PC-3 (cell line): ENCODE data around the gene DNAJB4. TPM values are rescaled to one million over a fixed set of nuclear protein-coding genes. Genes with fewer than 3 reads are reported as not detected.

Source experiments
- ATAC-seq: fragments of 200-7000 bp; cut with Tn5 transposase; 2 replicates; pipeline ENCODE4 v1.9.1; 2020; ENCODE audit warnings: mild to moderate bottlenecking, moderate library complexity
- BruUV-seq: library from RNA; stranded (reverse); fragments of 400-500 nt; replicated peaks from 2 replicates; lab custom pipeline; 2021; lab: Mats Ljungman, UMichigan
- CTCF ChIA-PET: fragments of 300-600 bp; sonication (Branson Sonifier 250); formaldehyde crosslinking; loops from one replicate; lab custom pipeline; 2022; ENCODE audit warnings: antibody characterized with exemption; lab: Charles Lee
- POLR2A ChIA-PET: fragments of 300-600 bp; sonication (Branson Sonifier 250); formaldehyde crosslinking; loops from one replicate; lab custom pipeline; 2022; ENCODE audit warnings: antibody characterized with exemption; ENCODE audit not compliant: unreplicated experiment; lab: Charles Lee
- DNase-seq: peaks from one replicate; pipeline ENCODE4 v3.0.0-alpha.2; 2015
- H2AFZ ChIP-seq: fragments of 300-600 bp; sonication (generic); 2 replicates; pipeline ENCODE4 v1.6.0; 2016; ENCODE audit warnings: antibody characterized with exemption, low read length
- H3F3A ChIP-seq: fragments of 300-600 bp; sonication (generic); one replicate; pipeline ENCODE4 v1.6.0; 2017; ENCODE audit warnings: antibody characterized with exemption, low read length, control low read depth, mild to moderate bottlenecking; ENCODE audit not compliant: unreplicated experiment
- H3K27ac ChIP-seq: fragments of 300-600 bp; sonication (generic); 2 replicates; pipeline ENCODE4 v1.5.1; 2016; ENCODE audit warnings: mild to moderate bottlenecking, low read length
- H3K27me3 ChIP-seq: fragments of 300-600 bp; sonication (generic); 2 replicates; pipeline ENCODE4 v1.6.1; 2016; ENCODE audit warnings: low read length, mixed read lengths
- H3K36me3 ChIP-seq: fragments of 300-600 bp; sonication (generic); 2 replicates; pipeline ENCODE4 v1.6.1; 2016; ENCODE audit warnings: low read depth, mixed run types, low read length, mixed read lengths
- H3K4me1 ChIP-seq: fragments of 300-600 bp; sonication (generic); 2 replicates; pipeline ENCODE4 v1.5.1; 2016; ENCODE audit warnings: low read length; ENCODE audit not compliant: insufficient read depth
- H3K4me2 ChIP-seq: fragments of 300-600 bp; sonication (generic); 2 replicates; pipeline ENCODE4 v1.6.0; 2016; ENCODE audit warnings: low read length
- H3K4me3 ChIP-seq: fragments of 300-600 bp; sonication (generic); 2 replicates; pipeline ENCODE4 v1.5.1; 2016; ENCODE audit warnings: mild to moderate bottlenecking, low read length, mixed read lengths
- H3K79me2 ChIP-seq: fragments of 300-600 bp; sonication (generic); 2 replicates; pipeline ENCODE4 v1.6.1; 2017; ENCODE audit warnings: low read length, mixed read lengths
- H3K9ac ChIP-seq: fragments of 300-600 bp; sonication (generic); 2 replicates; pipeline ENCODE4 v1.6.0; 2016; ENCODE audit warnings: mild to moderate bottlenecking, low read length
- H3K9me2 ChIP-seq: fragments of 300-600 bp; sonication (generic); replicated peaks from 2 replicates; pipeline ENCODE4 v1.6.1; 2016; ENCODE audit warnings: mixed run types, low read length, mixed read lengths
- H3K9me3 ChIP-seq: fragments of 300-600 bp; sonication (generic); 2 replicates; pipeline ENCODE4 v1.6.1; 2016; ENCODE audit warnings: low read length, mixed read lengths
- H4K20me1 ChIP-seq: fragments of 300-600 bp; sonication (generic); 2 replicates; pipeline ENCODE4 v1.6.1; 2016; ENCODE audit warnings: low read length, mixed read lengths
- CTCF ChIP-seq: fragments of 300-600 bp; sonication (generic); conservative IDR thresholded peaks from 2 replicates; pipeline ENCODE4 v1.5.1; 2017; ENCODE audit warnings: antibody characterized with exemption, low read depth, mild to moderate bottlenecking, low read length
- EZH2 ChIP-seq: fragments of 300-600 bp; sonication (generic); IDR thresholded peaks from one replicate; pipeline ENCODE4 v1.6.1; 2017; ENCODE audit warnings: antibody characterized with exemption, mild to moderate bottlenecking, low read length; ENCODE audit not compliant: unreplicated experiment
- EZH2phosphoT487 ChIP-seq: fragments of 300-600 bp; sonication (generic); IDR thresholded peaks from 2 replicates; pipeline ENCODE4 v1.6.1; 2018; ENCODE audit warnings: mild to moderate bottlenecking, antibody characterized with exemption, low read length, borderline replicate concordance
- intact Hi-C: fragments of 100-400 bp; cut with micrococcal nuclease; formaldehyde crosslinking; loops from 2 replicates; pipeline ENCODE4 v1.9.0; 2023
- total RNA-seq: library from RNA; depleted of rRNA; stranded (reverse); fragments of >200 nt; gene quantifications from 2 replicates; pipeline ENCODE4 v1.2.3, GENCODE V29; 2014

DNAJB4 gene
- total RNA-seq, 1 experiment from 2014 or later = 4.5 TPM

DNA sequence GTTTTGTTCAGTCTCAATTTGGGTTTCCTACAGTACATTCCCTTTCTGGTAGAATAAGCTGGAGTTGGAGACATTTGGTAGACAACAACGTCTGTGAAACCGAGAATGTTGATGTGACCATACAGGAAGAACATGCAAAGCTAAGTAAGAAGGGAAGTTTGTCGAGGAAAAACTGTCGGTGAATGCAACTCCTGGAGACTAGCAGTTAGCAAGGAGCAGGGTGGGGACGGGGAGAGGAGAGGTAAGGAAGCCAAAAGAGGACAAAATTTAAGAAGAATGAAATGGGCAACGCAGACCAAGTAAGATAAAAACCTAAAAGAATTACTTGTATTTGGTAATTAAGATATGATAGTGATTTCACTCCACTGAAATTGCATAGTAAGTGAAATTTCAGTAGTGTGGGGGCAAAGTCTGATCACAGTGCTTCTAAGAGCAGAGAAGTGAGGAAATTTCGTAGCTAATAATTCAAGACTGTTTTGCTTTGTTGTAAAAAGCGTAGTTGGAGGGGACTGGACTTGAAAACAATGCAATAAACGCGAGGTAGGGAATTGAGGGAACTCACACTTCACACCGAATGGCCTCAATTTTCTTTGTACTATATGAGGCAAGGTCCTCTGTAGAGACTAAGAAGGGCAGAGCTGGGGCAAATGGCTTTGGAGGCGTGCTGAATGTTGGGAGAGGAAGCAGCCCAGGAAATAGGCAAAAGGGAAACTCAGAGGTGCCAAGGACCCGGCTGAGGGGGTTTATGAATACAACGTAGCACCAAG, 40.2 kb downstream of the DNAJB4 start:
- no peak overlapping the region for H3K4me3 ChIP-seq
- H3K9me2 ChIP-seq = no peaks in the 10 kb centered on the region
- H4K20me1 ChIP-seq = no peaks in the 10 kb centered on the region
- H3K9ac ChIP-seq = no peak overlapping the region
- CTCF ChIA-PET = no interaction called here
- H3K36me3 ChIP-seq = no peaks in the 10 kb centered on the region
- TF ChIP-seq EZH2phosphoT487 = no peak
- no peak for TF ChIP-seq CTCF
- TF ChIP-seq EZH2 = no peak
- H3K79me2 ChIP-seq = no peaks in the 10 kb centered on the region
- H3K4me1 ChIP-seq = no peaks in the 10 kb centered on the region
- no peak overlapping the region for H3K4me2 ChIP-seq
- intact Hi-C loops = no loop called here
- no peaks in the 10 kb centered on the region for H3K9me3 ChIP-seq
- no peak overlapping the region for H3K27ac ChIP-seq
- H3F3A ChIP-seq = no peaks in the 10 kb centered on the region
- no peaks in the 10 kb centered on the region for H3K27me3 ChIP-seq
- BruUV-seq = no TSS peak
- POLR2A ChIA-PET = no interaction called here
- DNase-seq (no peak), ATAC-seq (no peak)
- no peak overlapping the region for H2AFZ ChIP-seq

DNA sequence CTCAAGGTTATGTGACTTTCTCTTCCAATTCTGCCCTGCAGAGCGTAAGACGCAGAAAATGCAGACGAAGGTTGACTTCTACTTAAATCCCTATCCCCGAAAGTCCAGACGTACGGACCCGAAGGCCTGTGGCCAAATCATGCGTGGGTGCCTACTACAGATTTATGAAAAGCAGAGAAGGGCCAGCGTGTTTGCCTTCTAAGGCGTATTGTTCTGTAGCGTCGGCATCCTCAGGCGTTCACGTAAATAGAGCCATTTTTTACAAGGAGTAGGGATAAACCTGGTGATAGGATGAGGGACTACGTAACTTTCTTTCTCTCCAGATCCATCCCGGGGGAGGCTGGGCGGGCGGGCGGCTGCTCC, 40.8 kb downstream of the DNAJB4 start:
- ATAC-seq (no peak), DNase-seq (no peak)
- no peak overlapping the region for H3K9ac ChIP-seq
- H3K4me3 ChIP-seq = no peak overlapping the region
- H3K27ac ChIP-seq = no peak overlapping the region
- no peaks in the 10 kb centered on the region for H3K9me3 ChIP-seq
- intact Hi-C loops = no loop called here
- no peaks in the 10 kb centered on the region for H3K79me2 ChIP-seq
- H3K4me1 ChIP-seq = no peaks in the 10 kb centered on the region
- POLR2A ChIA-PET = no interaction called here
- no TSS peak for BruUV-seq
- H3K9me2 ChIP-seq = no peaks in the 10 kb centered on the region
- no peak overlapping the region for H2AFZ ChIP-seq
- H3K27me3 ChIP-seq = no peaks in the 10 kb centered on the region
- no peaks in the 10 kb centered on the region for H4K20me1 ChIP-seq
- H3K36me3 ChIP-seq = no peaks in the 10 kb centered on the region
- no peaks in the 10 kb centered on the region for H3F3A ChIP-seq
- CTCF ChIA-PET = no interaction called here
- TF ChIP-seq CTCF (no peak), EZH2phosphoT487 (no peak), EZH2 (no peak)
- no peak overlapping the region for H3K4me2 ChIP-seq
